Spleen (tissue), 11 donors: ENCODE data around the gene FBP1. TPM values are rescaled to one million over a fixed set of nuclear protein-coding genes. Genes with fewer than 3 reads are reported as not detected.

Source experiments
- DNase-seq: peaks from one replicate; pipeline ENCODE4 v3.0.0-alpha.2; 2020
- H3K27ac ChIP-seq, 8 donors: fragments of 200-600 bp; sonication (generic) in 7 of 8; 1 replicate in 4 of 8; 2 replicates in 4 of 8; pipeline versions ENCODE4 v1.5.0 to v1.8.0; 2016 to 2021; ENCODE audit warnings: inconsistent platforms in 4 of 8, mild to moderate bottlenecking in 4 of 8, moderate library complexity in 1 of 8
- H3K27me3 ChIP-seq, 7 donors: fragments of 200-600 bp; sonication (generic) in 6 of 7; replicated peaks in 1 of 7; 1 replicate in 4 of 7; 2 replicates in 3 of 7; pipeline versions ENCODE4 v1.5.0 to v1.8.0; 2016 to 2021; ENCODE audit warnings: inconsistent platforms in 3 of 7, mild to moderate bottlenecking in 1 of 7
- H3K36me3 ChIP-seq, 6 donors: fragments of 200-600 bp; sonication (generic) in 5 of 6; 1 replicate in 4 of 6; 2 replicates in 2 of 6; pipeline versions ENCODE4 v1.5.0 to v1.8.0; 2016 to 2021; ENCODE audit warnings: inconsistent platforms in 2 of 6
- H3K4me1 ChIP-seq, 6 donors: fragments of 200-600 bp; sonication (generic) in 5 of 6; 1 replicate in 3 of 6; 2 replicates in 3 of 6; pipeline versions ENCODE4 v1.5.0 to v1.8.0; 2016 to 2021; ENCODE audit warnings: inconsistent platforms in 3 of 6
- H3K4me3 ChIP-seq, 8 donors: fragments of 200-600 bp; sonication (generic) in 7 of 8; 1 replicate in 4 of 8; 2 replicates in 4 of 8; pipeline versions ENCODE4 v1.5.0 to v1.8.0; 2016 to 2021; ENCODE audit warnings: inconsistent platforms in 4 of 8, mild to moderate bottlenecking in 4 of 8, moderate library complexity in 2 of 8
- H3K9me3 ChIP-seq, 8 donors: fragments of 200-600 bp; sonication (generic) in 7 of 8; 1 replicate in 4 of 8; 2 replicates in 4 of 8; pipeline versions ENCODE4 v1.5.0 to v1.8.0; 2016 to 2021; ENCODE audit warnings: inconsistent platforms in 4 of 8
- CTCF ChIP-seq, 11 experiments: fragments of 200-600 bp in 7 of 11; fragments of 450-650 bp in 4 of 11; sonication (generic) in 4 of 11; IDR thresholded peaks in 8 of 11; conservative IDR thresholded peaks in 3 of 11; 1 replicate in 7 of 11; 2 replicates in 4 of 11; pipeline versions ENCODE4 v1.4.0 to v1.8.0; 2016 to 2021; ENCODE audit warnings: antibody characterized with exemption in 11 of 11, inconsistent platforms in 4 of 11, mild to moderate bottlenecking in 1 of 11
- POLR2A ChIP-seq, 3 donors: fragments of 450-650 bp; IDR thresholded peaks; one replicate each; pipeline ENCODE4 v1.5.1; 2017; ENCODE audit warnings: antibody characterized with exemption in 3 of 3, mild to moderate bottlenecking in 1 of 3
- POLR2AphosphoS5 ChIP-seq, 3 donors: sonication (generic); formaldehyde crosslinking; IDR thresholded peaks; one replicate each; pipeline ENCODE4 v1.5.1; 2017; ENCODE audit warnings: antibody characterized with exemption in 3 of 3
- WGBS, 5 donors: extraction: QIAGEN DNeasy Blood & Tissue Kit in 3 of 5; methylation state at CpG; one replicate each; pipeline versions ENCODE4 v1.1.5 to v1.1.7; 2013 to 2018; 5-methylcytosine and 5-hydroxymethylcytosine counted together
- intact Hi-C: fragments of 100-400 bp; cut with DNase I; formaldehyde crosslinking; loops from one replicate; pipeline ENCODE4 v1.15.0; 2023; ENCODE audit warnings: low total_unique reads
- polyA plus RNA-seq, 3 donors: library from polyadenylated mRNA; stranded (reverse); fragments of 200-250 nt; gene quantifications; one replicate each; pipeline ENCODE4 v1.2.1, GENCODE V29; 2013
- total RNA-seq, 7 donors: library from RNA; depleted of rRNA in 3 of 7; stranded (reverse); fragments of >200 nt in 3 of 7; fragmentation: NEBNext Ultra II Directional in 4 of 7; extraction: Animal tissue kit (Norgen Biotek cat#: 25700) in 4 of 7; gene quantifications; one replicate each; pipeline versions ENCODE4 v1.1.0 to v1.2.1, GENCODE V29; 2016 to 2021
- donor health status: healthy with polysubstance abuse.
- donor health status: DM: no; HTN: no; CAD: no; lungs with moderate emphysema.
- donor health status: DM: no; HTN: no; CAD: no.
- donor health status: Bipolar disorder and iron deficiency.
- donor health status: healthy.
- donor health status: DM: no; HTN: no; CAD: no.
- donor health status: DM: yes; HTN: yes; CAD: no.

FBP1 gene
- total and polyA plus RNA-seq, 10 donors = 7.9 to 57.4 (median 12.4) TPM

- no peak overlapping the region for H3K4me3 ChIP-seq
- no peak for TF ChIP-seq POLR2A (IDR thresholded peaks at IDR 0.05)
- no peaks in the 10 kb centered on the region for H3K36me3 ChIP-seq
- 63 to 90% (median 71%) methylated on average over 3 of the region's 3 CpGs for WGBS, 5 donors
- H3K9me3 ChIP-seq = no peaks in the 10 kb centered on the region
- H3K27me3 ChIP-seq = peaks cover 0 to 22% (median 0%) of the 10 kb centered on the region in 7 donors
- no peak for DNase-seq
- no peak overlapping the region for H3K27ac ChIP-seq
- peaks cover 0 to 6% (median 0%) of the 10 kb centered on the region in 6 donors for H3K4me1 ChIP-seq
- intact Hi-C loops = no loop called here
Measured at GRCh38 chr9:94613003-94613402, 26.3 kb downstream of the FBP1 start.

GRCh38 chr9:94612071-94612470 lies 27.2 kb downstream of the FBP1 start:
- 75 to 83% (median 80%) methylated on average over 7 of the region's 7 CpGs for WGBS, 5 donors
- intact Hi-C loops = no loop called here
- TF ChIP-seq POLR2A (IDR thresholded peaks at IDR 0.05) = no peak
- TF ChIP-seq POLR2AphosphoS5 (IDR thresholded peaks at IDR 0.05) = no peak
- no peak for TF ChIP-seq CTCF (IDR thresholded peaks at IDR 0.05 in 8 of 11, conservative IDR thresholded peaks at IDR 0.05 in 3 of 11)

GRCh38 chr9:94611638-94612068 lies 27.7 kb downstream of the FBP1 start:
- H3K36me3 ChIP-seq = no peaks in the 10 kb centered on the region
- peaks cover 0 to 22% (median 0%) of the 10 kb centered on the region in 7 donors for H3K27me3 ChIP-seq
- TF ChIP-seq CTCF (IDR thresholded peaks at IDR 0.05 in 8 of 11, conservative IDR thresholded peaks at IDR 0.05 in 3 of 11) = no peak
- TF ChIP-seq POLR2AphosphoS5 (IDR thresholded peaks at IDR 0.05) = no peak
- TF ChIP-seq POLR2A (IDR thresholded peaks at IDR 0.05) = no peak
- H3K9me3 ChIP-seq = no peaks in the 10 kb centered on the region
- DNase-seq = no peak
- 57 to 71% (median 64%) methylated on average over 3 of the region's 3 CpGs for WGBS, 5 donors
- no peak overlapping the region for H3K27ac ChIP-seq
- peaks cover 0 to 6% (median 0%) of the 10 kb centered on the region in 6 donors for H3K4me1 ChIP-seq
- H3K4me3 ChIP-seq = no peak overlapping the region
- intact Hi-C loops = no loop called here

More at GRCh38 chr9:94612071-94612470, 27.2 kb downstream of the FBP1 start:
- Histone ChIP-seq H3K36me3 (no peaks in the 10 kb centered on the region), H3K27ac (no peak overlapping the region), H3K4me1 (peaks cover 0 to 6% (median 0%) of the 10 kb centered on the region in 6 donors), H3K27me3 (peaks cover 0 to 22% (median 0%) of the 10 kb centered on the region in 7 donors), H3K9me3 (no peaks in the 10 kb centered on the region), H3K4me3 (no peak overlapping the region)
- DNase-seq = no peak

GRCh38 chr9:94610181-94610606 lies 29.1 kb downstream of the FBP1 start:
- Histone ChIP-seq H3K27ac (no peak overlapping the region), H3K27me3 (peaks cover 0 to 22% (median 0%) of the 10 kb centered on the region in 7 donors), H3K4me1 (peaks cover 0 to 6% (median 0%) of the 10 kb centered on the region in 6 donors), H3K4me3 (no peak overlapping the region), H3K36me3 (no peaks in the 10 kb centered on the region), H3K9me3 (no peaks in the 10 kb centered on the region)
- DNase-seq = no peak
- intact Hi-C loops = no loop called here
- WGBS, 5 donors = 70 to 83% (median 81%) methylated on average over 6 of the region's 6 CpGs
- TF ChIP-seq POLR2A (IDR thresholded peaks at IDR 0.05) = no peak
- TF ChIP-seq POLR2AphosphoS5 (IDR thresholded peaks at IDR 0.05) = no peak
- no peak for TF ChIP-seq CTCF (IDR thresholded peaks at IDR 0.05 in 8 of 11, conservative IDR thresholded peaks at IDR 0.05 in 3 of 11)

GRCh38 chr9:94607423-94607691 lies 32.0 kb downstream of the FBP1 start:
- peaks cover 0 to 14% (median 0%) of the 10 kb centered on the region in 7 donors for H3K27me3 ChIP-seq
- peaks cover 0 to 7% (median 3%) of the 10 kb centered on the region in 6 donors for H3K4me1 ChIP-seq
- TF ChIP-seq CTCF (IDR thresholded peaks at IDR 0.05 in 8 of 11, conservative IDR thresholded peaks at IDR 0.05 in 3 of 11) (no peak), POLR2A (IDR thresholded peaks at IDR 0.05) (no peak), POLR2AphosphoS5 (IDR thresholded peaks at IDR 0.05) (no peak)
- DNase-seq = no peak
- intact Hi-C loops = no loop called here
- no peaks in the 10 kb centered on the region for H3K36me3 ChIP-seq
- no peak overlapping the region for H3K27ac ChIP-seq
- no peaks in the 10 kb centered on the region for H3K9me3 ChIP-seq
- WGBS, 5 donors = 92 to 97% (median 95%) methylated on average over 8 of the region's 8 CpGs
- H3K4me3 ChIP-seq = no peak overlapping the region
